H1 (cell line): ENCODE data around the gene SNX24. TPM values are rescaled to one million over a fixed set of nuclear protein-coding genes. Genes with fewer than 3 reads are reported as not detected.

Experiments
- RBBP5 ChIP-seq: IDR thresholded peaks from 2 replicates; pipeline ENCODE4 v1.7.1; 2012; ENCODE audit warnings: low read depth, mild to moderate bottlenecking, inconsistent platforms, low read length, moderate library complexity, borderline replicate concordance
- polyA plus RNA-seq, 7 experiments: library from polyadenylated mRNA; depleted of rRNA in 3 of 7; stranded (reverse) in 5 of 7; unstranded in 2 of 7; fragments of >200 nt in 5 of 7; fragments of 200-250 nt in 2 of 7; gene quantifications; 1 replicate in 5 of 7; 2 replicates in 1 of 7; 4 replicates in 1 of 7; pipeline versions ENCODE4 v1.2.1 to v1.2.3, GENCODE V29; 2011 to 2013; ENCODE audit warnings: missing spikeins in 2 of 7, mixed read lengths in 2 of 7
- total RNA-seq: library from RNA; stranded (reverse); fragmentation: NEBNext Ultra II Directional; extraction: Animal tissue kit (Norgen Biotek cat#: 25700); gene quantifications from 2 replicates; pipeline ENCODE4 v1.2.1, GENCODE V29; 2021

SNX24 gene
- total and polyA plus RNA-seq, 2 of the 8 experiments (the other 6 are each of a cell fraction or from before 2014, with no cell fraction given): 7.3 to 14.3 TPM

- TF ChIP-seq RBBP5: no peak
Observed at GRCh38 chr5:122805481-122805880, 39.9 kb upstream of the SNX24 start (continued).
